ENCODE results near the gene ATP9B. TPM values are rescaled to one million over a fixed set of nuclear protein-coding genes. Genes with fewer than 3 reads are reported as not detected.

Gene ATP9B
- total RNA-seq, 1 experiment from 2014 or later = 17.8 TPM

GRCh38 chr18:79185648-79186047 is 116.5 kb downstream of the ATP9B start:
- Histone ChIP-seq H3K9me2 (ENCODE audit: insufficient read depth) (no peaks in the 10 kb centered on the region), H3K36me3 (ENCODE audit: control insufficient read depth in 1 of 2, insufficient read depth in 2 of 2, low read length in 2 of 2) (no peaks in the 10 kb centered on the region), H3K9me3 (ENCODE audit: control insufficient read depth in 1 of 2, insufficient read depth in 1 of 2, low read depth in 1 of 2, low read length in 2 of 2) (no peaks in the 10 kb centered on the region), H3K79me2 (ENCODE audit: insufficient read depth, low read length) (0 out of 2 replicates have a peak, but pooled peaks cover under 1% of the 10 kb centered on the region), H3K9ac (ENCODE audit: low read length) (no peak overlapping the region), H3K4me3 (replicated peaks in 1 of 2; ENCODE audit: low read depth in 1 of 2, low read length in 2 of 2) (no peak overlapping the region), H2AFZ (ENCODE audit: low read depth, low read length, poor library complexity, severe bottlenecking) (no peak overlapping the region), H3K27ac (ENCODE audit: low read depth, low read length) (no peak overlapping the region), H3K4me1 (ENCODE audit: control insufficient read depth in 1 of 2, insufficient read depth in 2 of 2, low read length in 2 of 2) (no peaks in the 10 kb centered on the region), H4K20me1 (ENCODE audit: insufficient read depth) (no peaks in the 10 kb centered on the region), H3K27me3 (ENCODE audit: insufficient read depth, low read length) (no peaks in the 10 kb centered on the region), H3K4me2 (ENCODE audit: low read length) (no peak overlapping the region)
- no TSS peak for BruUV-seq (replicated peaks)
- no peak for DNase-seq (ENCODE audit: low read depth, low spot score)
- TF ChIP-seq JUND (IDR thresholded peaks at IDR 0.05) = no peak
- no peak for TF ChIP-seq TCF7L2 (IDR thresholded peaks at IDR 0.05; ENCODE audit: borderline replicate concordance, extremely low read depth, insufficient read depth, insufficient read length)
- TF ChIP-seq EGR1 (IDR thresholded peaks at IDR 0.05; ENCODE audit: low read depth) = no peak
- no peak for TF ChIP-seq SP1 (IDR thresholded peaks at IDR 0.05; ENCODE audit: low read depth)
- no peak for TF ChIP-seq ZBTB33 (IDR thresholded peaks at IDR 0.05; ENCODE audit: extremely low read depth, insufficient replicate concordance, low read length)
- no peak for TF ChIP-seq POLR2AphosphoS5 (IDR thresholded peaks at IDR 0.05; ENCODE audit: low read depth, low read length)
- CTCF ChIA-PET = no interaction called here
- intact Hi-C loops (cut with micrococcal nuclease) = no loop called here
- POLR2A ChIA-PET = no interaction called here
- ATAC-seq = no peak
- RAD21 ChIA-PET (ENCODE audit: low non-redundant PET in 1 of 2, low total read pairs in 2 of 2, uncharacterized antibody in 2 of 2, unreplicated experiment in 2 of 2) = no interaction called here

- CTCF ChIA-PET = no interaction called here
- Histone ChIP-seq H3K4me2 (ENCODE audit: low read length) (no peak overlapping the region), H2AFZ (ENCODE audit: low read depth, low read length, poor library complexity, severe bottlenecking) (no peak overlapping the region), H3K4me3 (replicated peaks in 1 of 2; ENCODE audit: low read depth in 1 of 2, low read length in 2 of 2) (no peak overlapping the region), H3K36me3 (ENCODE audit: control insufficient read depth in 1 of 2, insufficient read depth in 2 of 2, low read length in 2 of 2) (no peaks in the 10 kb centered on the region), H3K79me2 (ENCODE audit: insufficient read depth, low read length) (no peaks in the 10 kb centered on the region), H3K9me3 (ENCODE audit: control insufficient read depth in 1 of 2, insufficient read depth in 1 of 2, low read depth in 1 of 2, low read length in 2 of 2) (no peaks in the 10 kb centered on the region), H4K20me1 (ENCODE audit: insufficient read depth) (no peaks in the 10 kb centered on the region), H3K9me2 (ENCODE audit: insufficient read depth) (no peaks in the 10 kb centered on the region), H3K27ac (ENCODE audit: low read depth, low read length) (no peak overlapping the region), H3K27me3 (ENCODE audit: insufficient read depth, low read length) (no peaks in the 10 kb centered on the region), H3K9ac (ENCODE audit: low read length) (no peak overlapping the region), H3K4me1 (ENCODE audit: control insufficient read depth in 1 of 2, insufficient read depth in 2 of 2, low read length in 2 of 2) (no peaks in the 10 kb centered on the region)
- BruUV-seq (replicated peaks) = no TSS peak
- ATAC-seq (no peak), DNase-seq (ENCODE audit: low read depth, low spot score) (no peak)
- intact Hi-C loops (cut with micrococcal nuclease) = no loop called here
- POLR2A ChIA-PET = no interaction called here
- RAD21 ChIA-PET (ENCODE audit: low non-redundant PET in 1 of 2, low total read pairs in 2 of 2, uncharacterized antibody in 2 of 2, unreplicated experiment in 2 of 2) = no interaction called here
- no peak for TF ChIP-seq EZH2phosphoT487 (IDR thresholded peaks at IDR 0.05; ENCODE audit: borderline replicate concordance)
- no peak for TF ChIP-seq JUND (IDR thresholded peaks at IDR 0.05)
- no peak for TF ChIP-seq EGR1 (IDR thresholded peaks at IDR 0.05; ENCODE audit: low read depth)
- TF ChIP-seq REST (IDR thresholded peaks at IDR 0.05; ENCODE audit: low read depth) = no peak
- TF ChIP-seq TCF7L2 (IDR thresholded peaks at IDR 0.05; ENCODE audit: borderline replicate concordance, extremely low read depth, insufficient read depth, insufficient read length) = no peak
- TF ChIP-seq POLR2AphosphoS5 (IDR thresholded peaks at IDR 0.05; ENCODE audit: low read depth, low read length) = no peak
- TF ChIP-seq ZFX (IDR thresholded peaks at IDR 0.05) = no peak
- TF ChIP-seq ELF1 (IDR thresholded peaks at IDR 0.05; ENCODE audit: borderline replicate concordance, low read depth) = no peak
- TF ChIP-seq SIN3A (IDR thresholded peaks at IDR 0.05; ENCODE audit: low read depth) = no peak
- TF ChIP-seq POLR2A (IDR thresholded peaks at IDR 0.05; ENCODE audit: borderline replicate concordance, extremely low read depth, insufficient read depth, insufficient read length) = no peak
- no peak for TF ChIP-seq ATF3 (IDR thresholded peaks at IDR 0.05)
Measured at GRCh38 chr18:79186649-79187048, 117.5 kb downstream of the ATP9B start.

Measured in HCT116 (cell line).